CD4-positive, alpha-beta T cell treated with Interleukin-21 for 1 hour (primary cell): ENCODE measurements around the gene MAPK6.
"Not testable (repeated sequence)": the region's sequence is repeated elsewhere in the genome, so short reads cannot be mapped to it uniquely, and the experiment has no call there.

ENCODE experiments used
- DNase-seq: peaks from one replicate; pipeline ENCODE4 v3.0.0-alpha.2; 2020

Gene MAPK6

GRCh38 chr15:52050416-52050815, 31.4 kb downstream of the MAPK6 start:
- DNase-seq: no peak

GRCh38 chr15:52052066-52052935, 33.3 kb downstream of the MAPK6 start:
- no peak for DNase-seq

GRCh38 chr15:52054381-52054780, 35.4 kb downstream of the MAPK6 start:
- no peak for DNase-seq

- not testable (repeated sequence) for DNase-seq
Observed at GRCh38 chr15:52054858-52055257, 35.8 kb downstream of the MAPK6 start.

GRCh38 chr15:52056001-52056400, 37.0 kb downstream of the MAPK6 start:
- DNase-seq: no peak

GRCh38 chr15:52056496-52056895, 37.5 kb downstream of the MAPK6 start:
- no peak for DNase-seq

- no peak for DNase-seq
Observed at GRCh38 chr15:52057996-52058395, 39.0 kb downstream of the MAPK6 start.

- DNase-seq: no peak
Observed at GRCh38 chr15:52060501-52060900, 41.5 kb downstream of the MAPK6 start.

GRCh38 chr15:52066842-52067544, 48.0 kb downstream of the MAPK6 start:
- DNase-seq: no peak

- DNase-seq: no peak
Observed at GRCh38 chr15:52067545-52067926, 48.5 kb downstream of the MAPK6 start.

- no peak for DNase-seq
Observed at GRCh38 chr15:52068004-52068615, 49.1 kb downstream of the MAPK6 start.

- no peak for DNase-seq
Observed at GRCh38 chr15:52069559-52069958, 50.5 kb downstream of the MAPK6 start.

GRCh38 chr15:52071570-52071969, 52.6 kb downstream of the MAPK6 start:
- no peak for DNase-seq

GRCh38 chr15:52076889-52077781, 58.1 kb downstream of the MAPK6 start:
- no peak for DNase-seq

- DNase-seq: no peak
Observed at GRCh38 chr15:52078197-52078875, 59.3 kb downstream of the MAPK6 start.

GRCh38 chr15:52078876-52079700, 60.1 kb downstream of the MAPK6 start:
- DNase-seq: peak; percentile 82

GRCh38 chr15:52080031-52080430, 61.0 kb downstream of the MAPK6 start:
- no peak for DNase-seq

- no peak for DNase-seq
Observed at GRCh38 chr15:52080706-52081392, 61.8 kb downstream of the MAPK6 start.

- peak; percentile 19 for DNase-seq
Observed at GRCh38 chr15:52082197-52083036, 63.4 kb downstream of the MAPK6 start.

GRCh38 chr15:52083037-52083359, 64.0 kb downstream of the MAPK6 start:
- not testable (repeated sequence) for DNase-seq
